H9 (cell line): ENCODE measurements around the gene CMTM8. TPM values are rescaled to one million over a fixed set of nuclear protein-coding genes. Genes with fewer than 3 reads are reported as not detected.

Source experiments
- DNase-seq: peaks from one replicate; pipeline ENCODE4 v3.0.0-alpha.2; 2017
- H2AFZ ChIP-seq: one replicate; pipeline ENCODE4 v1.6.1; 2013; ENCODE audit warnings: mild to moderate bottlenecking, low read length, control low read depth, moderate library complexity
- H2AK5ac ChIP-seq: 2 replicates; pipeline ENCODE4 v1.6.1; 2013; ENCODE audit warnings: low read length, control low read depth, mixed read lengths; ENCODE audit not compliant: insufficient read length
- H2BK120ac ChIP-seq: one replicate; pipeline ENCODE4 v1.6.1; 2013; ENCODE audit warnings: low read depth, mild to moderate bottlenecking, low read length, control low read depth, inconsistent platforms; ENCODE audit not compliant: poor library complexity, severe bottlenecking
- H2BK12ac ChIP-seq: 2 replicates; pipeline ENCODE4 v1.6.1; 2013; ENCODE audit warnings: low read length, control low read depth, mixed read lengths, low read depth; ENCODE audit not compliant: insufficient read length
- H2BK15ac ChIP-seq: 2 replicates; pipeline ENCODE4 v1.6.1; 2013; ENCODE audit warnings: low read depth, low read length, control low read depth
- H2BK20ac ChIP-seq: one replicate; pipeline ENCODE4 v1.6.1; 2013; ENCODE audit warnings: low read depth, mild to moderate bottlenecking, low read length, control low read depth, inconsistent platforms; ENCODE audit not compliant: poor library complexity, severe bottlenecking
- H2BK5ac ChIP-seq: 2 replicates; pipeline ENCODE4 v1.6.1; 2013; ENCODE audit warnings: low read length, control low read depth, mixed read lengths; ENCODE audit not compliant: insufficient read length
- H3K14ac ChIP-seq: 2 replicates; pipeline ENCODE4 v1.6.1; 2013; ENCODE audit warnings: low read length, control low read depth; ENCODE audit not compliant: insufficient read depth
- H3K18ac ChIP-seq: 2 replicates; pipeline ENCODE4 v1.6.1; 2013; ENCODE audit warnings: low read depth, mild to moderate bottlenecking, mixed read lengths, low read length, control low read depth; ENCODE audit not compliant: insufficient read length
- H3K23ac ChIP-seq: 2 replicates; pipeline ENCODE4 v1.6.1; 2013; ENCODE audit warnings: low read length, control low read depth, mixed read lengths, low read depth; ENCODE audit not compliant: insufficient read length
- H3K23me2 ChIP-seq: 2 replicates; pipeline ENCODE4 v1.6.1; 2013; ENCODE audit warnings: low read depth, mild to moderate bottlenecking, mixed read lengths, low read length, control low read depth; ENCODE audit not compliant: insufficient read length, poor library complexity, severe bottlenecking
- H3K27ac ChIP-seq: 2 replicates; pipeline ENCODE4 v1.5.1; 2013; ENCODE audit warnings: low read length, control low read depth, mixed read lengths, low read depth; ENCODE audit not compliant: insufficient read length
- H3K27me3 ChIP-seq: 2 replicates; pipeline ENCODE4 v1.6.1; 2013; ENCODE audit warnings: low read length, control low read depth, inconsistent platforms; ENCODE audit not compliant: insufficient read depth
- H3K4ac ChIP-seq: 2 replicates; pipeline ENCODE4 v1.6.1; 2013; ENCODE audit warnings: low read depth, mild to moderate bottlenecking, control low read depth, inconsistent platforms, low read length, moderate library complexity
- H3K4me1 ChIP-seq: 2 replicates; pipeline ENCODE4 v1.6.1; 2013; ENCODE audit warnings: low read length, control low read depth, inconsistent platforms; ENCODE audit not compliant: insufficient read depth
- H3K4me2 ChIP-seq: 2 replicates; pipeline ENCODE4 v1.6.1; 2013; ENCODE audit warnings: low read length, control low read depth, mixed read lengths; ENCODE audit not compliant: insufficient read length, insufficient read depth
- H3K56ac ChIP-seq: 2 replicates; pipeline ENCODE4 v1.6.1; 2013; ENCODE audit warnings: low read depth, mild to moderate bottlenecking, mixed read lengths, low read length, control low read depth; ENCODE audit not compliant: insufficient read length
- H3K79me1 ChIP-seq: 2 replicates; pipeline ENCODE4 v1.6.1; 2013; ENCODE audit warnings: low read depth, mild to moderate bottlenecking, moderate library complexity, low read length, control low read depth, inconsistent platforms; ENCODE audit not compliant: insufficient read depth, poor library complexity, severe bottlenecking
- H3K79me2 ChIP-seq: 2 replicates; pipeline ENCODE4 v1.6.1; 2013; ENCODE audit warnings: low read length, control low read depth, inconsistent platforms; ENCODE audit not compliant: insufficient read depth
- H3K9ac ChIP-seq: 2 replicates; pipeline ENCODE4 v1.6.1; 2013; ENCODE audit warnings: low read length, control low read depth, mixed read lengths; ENCODE audit not compliant: insufficient read length; ENCODE audit errors: extremely low read depth
- H3K9me3 ChIP-seq: one replicate; pipeline ENCODE4 v1.6.1; 2013; ENCODE audit warnings: low read depth, low read length, inconsistent platforms; ENCODE audit not compliant: control insufficient read depth
- H3T11ph ChIP-seq: one replicate; pipeline ENCODE4 v1.6.1; 2013; ENCODE audit warnings: mild to moderate bottlenecking, low read length, control low read depth, inconsistent platforms
- H4K20me1 ChIP-seq: one replicate; pipeline ENCODE4 v1.6.1; 2013; ENCODE audit not compliant: control insufficient read depth, insufficient read length, insufficient read depth
- H4K5ac ChIP-seq: 2 replicates; pipeline ENCODE4 v1.6.1; 2013; ENCODE audit warnings: low read depth, mild to moderate bottlenecking, mixed read lengths, low read length, control low read depth; ENCODE audit not compliant: insufficient read length
- H4K8ac ChIP-seq: replicated peaks from 2 replicates; pipeline ENCODE4 v1.6.1; 2013; ENCODE audit warnings: low read length, control low read depth, mixed read lengths, low read depth; ENCODE audit not compliant: insufficient read length
- H4K91ac ChIP-seq: 2 replicates; pipeline ENCODE4 v1.6.1; 2013; ENCODE audit warnings: low read depth, mild to moderate bottlenecking, moderate library complexity, mixed read lengths, low read length, control low read depth; ENCODE audit not compliant: insufficient read length
- H3K27ac Mint-ChIP-seq, 3 experiments: 2 replicates in 2 of 3; 3 replicates in 1 of 3; pipeline ENCODE4 v1.8.0; 2020 to 2021; ENCODE audit warnings: mixed read lengths in 3 of 3, mild to moderate bottlenecking in 1 of 3, moderate library complexity in 1 of 3
- H3K27me3 Mint-ChIP-seq: 2 replicates; pipeline ENCODE4 v1.8.0; 2021; ENCODE audit warnings: low read depth, mild to moderate bottlenecking, moderate library complexity, mixed read lengths
- H3K36me3 Mint-ChIP-seq, 3 experiments: 2 replicates in 2 of 3; 3 replicates in 1 of 3; pipeline ENCODE4 v1.8.0; 2020 to 2021; ENCODE audit warnings: low read depth in 3 of 3, mixed read lengths in 3 of 3; ENCODE audit not compliant: insufficient read depth in 1 of 3
- H3K4me1 Mint-ChIP-seq, 2 experiments: 2 replicates each; pipeline ENCODE4 v1.8.0; 2020; ENCODE audit warnings: mixed read lengths in 2 of 2
- H3K4me3 Mint-ChIP-seq, 2 experiments: 2 replicates in 1 of 2; 3 replicates in 1 of 2; pipeline ENCODE4 v1.8.0; 2020 to 2021; ENCODE audit warnings: mild to moderate bottlenecking in 2 of 2, mixed read lengths in 2 of 2, moderate library complexity in 1 of 2
- H3K9me3 Mint-ChIP-seq, 2 experiments: 2 replicates in 1 of 2; 3 replicates in 1 of 2; pipeline ENCODE4 v1.8.0; 2020; ENCODE audit warnings: mild to moderate bottlenecking in 2 of 2, mixed read lengths in 2 of 2, moderate library complexity in 1 of 2
- CTCF ChIP-seq: fragments of 200-600 bp; sonication (generic); conservative IDR thresholded peaks from 3 replicates; pipeline ENCODE4 v1.8.0; 2021; ENCODE audit warnings: antibody characterized with exemption, mild to moderate bottlenecking
- whole genome bisulfite sequencing: extraction: QIAGEN DNeasy Blood & Tissue Kit; methylation state at CpG from one replicate; pipeline ENCODE4 v1.1.7; 2013; ENCODE audit warnings: missing lambda C conversion rate, low lambda C conversion rate, mixed read lengths; ENCODE audit not compliant: insufficient read length; ENCODE audit errors: extremely low coverage; 5-methylcytosine and 5-hydroxymethylcytosine counted together
- total RNA-seq: library from RNA; stranded (reverse); gene quantifications from 2 replicates; pipeline ENCODE4 v1.2.1, GENCODE V29; 2021

The CMTM8 gene
- total RNA-seq, 1 experiment from 2014 or later, result 4.0 TPM

DNA sequence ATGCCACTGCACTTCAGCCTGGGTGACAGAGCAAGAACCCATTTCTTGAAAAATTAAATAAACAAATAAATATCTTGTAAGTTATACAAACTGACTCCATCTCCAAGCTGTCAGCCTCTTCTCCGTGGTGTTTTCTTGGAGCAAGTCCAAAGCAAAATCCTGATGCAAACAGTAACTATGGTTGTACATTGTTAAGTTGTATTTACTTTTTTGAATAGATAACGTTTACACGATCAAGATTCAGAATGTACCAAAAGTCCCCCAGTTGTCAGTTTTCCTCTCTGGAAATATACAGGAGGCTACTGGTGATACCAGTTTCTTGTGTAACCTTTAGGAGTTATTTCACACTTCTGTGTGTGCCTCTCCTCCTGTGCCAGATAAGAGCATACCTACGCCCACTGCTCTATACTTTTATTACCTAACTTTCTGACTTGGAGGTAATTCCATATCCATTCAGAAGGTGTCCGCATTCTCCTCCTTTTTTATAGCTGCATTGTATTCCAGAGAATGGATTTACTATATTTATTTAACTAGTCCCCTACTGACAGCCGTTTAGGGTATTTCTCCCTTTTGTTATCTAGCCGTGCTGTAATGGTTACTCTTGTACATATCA lies 167.3 kb downstream of the CMTM8 start:
- Histone ChIP-seq H3K14ac (no peak overlapping the region), H3K23me2 (no peaks in the 10 kb centered on the region), H2AK5ac (no peak overlapping the region), H2BK5ac (no peak overlapping the region), H3K18ac (no peak overlapping the region), H4K20me1 (no peaks in the 10 kb centered on the region), H3K27me3 (no peaks in the 10 kb centered on the region), H3K23ac (no peak overlapping the region), H4K91ac (no peak overlapping the region), H3K9me3 (no peaks in the 10 kb centered on the region), H3K27ac (no peak overlapping the region), H3K56ac (no peak overlapping the region), H3K9ac (no peak overlapping the region), H2AFZ (no peak overlapping the region), H2BK20ac (no peak overlapping the region), H2BK15ac (no peak overlapping the region), H3K79me1 (no peaks in the 10 kb centered on the region), H2BK120ac (no peak overlapping the region), H3T11ph (no peak overlapping the region), H3K79me2 (peaks cover 4% of the 10 kb centered on the region; the same call in 1 of the 2 replicates), H2BK12ac (no peak overlapping the region), H4K5ac (no peak overlapping the region), H3K4me1 (peaks cover 6% of the 10 kb centered on the region; the same call in 1 of the 2 replicates), H3K4ac (no peak overlapping the region), H3K4me2 (no peak overlapping the region), H4K8ac (no peak overlapping the region)
- Mint-ChIP-seq H3K4me3 (no peak overlapping the region), H3K9me3 (no peaks in the 10 kb centered on the region), H3K4me1 (peaks cover 47 to 53% of the 10 kb centered on the region in 2 experiments), H3K36me3 (peaks cover 0 to 7% (median 3%) of the 10 kb centered on the region in 3 experiments; a peak in 5 of 7 replicates), H3K27ac (no peak overlapping the region), H3K27me3 (0 out of 2 replicates have a peak, but pooled peaks cover 1% of the 10 kb centered on the region)
- TF ChIP-seq CTCF, result no peak
- DNase-seq, result no peak
- WGBS, result no CpG with 5 or more reads among the region's 7 CpGs
